ENCODE data around the gene LSAMP. TPM values are rescaled to one million over a fixed set of nuclear protein-coding genes. Genes with fewer than 3 reads are reported as not detected.

LSAMP gene
- total RNA-seq, 4 donors from 2014 or later = 0.30 to 5.5 (median 1.4) TPM

- Histone ChIP-seq H3K36me3 (no peaks in the 10 kb centered on the region), H3K4me3 (no peak overlapping the region), H3K27ac (no peak overlapping the region), H3K4me1 (no peaks in the 10 kb centered on the region), H3K9me3 (no peaks in the 10 kb centered on the region), H3K27me3 (no peaks in the 10 kb centered on the region)
- WGBS, 2 donors = 56% methylated on average over 4 of the region's 4 CpGs
- intact Hi-C loops (cut with DNase I) = no loop called here
- DNase-seq = no peak
- TF ChIP-seq POLR2A (IDR thresholded peaks at IDR 0.05) = no peak
- TF ChIP-seq, protein P1, sequence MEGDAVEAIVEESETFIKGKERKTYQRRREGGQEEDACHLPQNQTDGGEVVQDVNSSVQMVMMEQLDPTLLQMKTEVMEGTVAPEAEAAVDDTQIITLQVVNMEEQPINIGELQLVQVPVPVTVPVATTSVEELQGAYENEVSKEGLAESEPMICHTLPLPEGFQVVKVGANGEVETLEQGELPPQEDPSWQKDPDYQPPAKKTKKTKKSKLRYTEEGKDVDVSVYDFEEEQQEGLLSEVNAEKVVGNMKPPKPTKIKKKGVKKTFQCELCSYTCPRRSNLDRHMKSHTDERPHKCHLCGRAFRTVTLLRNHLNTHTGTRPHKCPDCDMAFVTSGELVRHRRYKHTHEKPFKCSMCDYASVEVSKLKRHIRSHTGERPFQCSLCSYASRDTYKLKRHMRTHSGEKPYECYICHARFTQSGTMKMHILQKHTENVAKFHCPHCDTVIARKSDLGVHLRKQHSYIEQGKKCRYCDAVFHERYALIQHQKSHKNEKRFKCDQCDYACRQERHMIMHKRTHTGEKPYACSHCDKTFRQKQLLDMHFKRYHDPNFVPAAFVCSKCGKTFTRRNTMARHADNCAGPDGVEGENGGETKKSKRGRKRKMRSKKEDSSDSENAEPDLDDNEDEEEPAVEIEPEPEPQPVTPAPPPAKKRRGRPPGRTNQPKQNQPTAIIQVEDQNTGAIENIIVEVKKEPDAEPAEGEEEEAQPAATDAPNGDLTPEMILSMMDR (IDR thresholded peaks at IDR 0.05) = no peak
These were observed 95.1 kb downstream of the LSAMP start for GRCh38 chr3:116350119-116350733.

DNA sequence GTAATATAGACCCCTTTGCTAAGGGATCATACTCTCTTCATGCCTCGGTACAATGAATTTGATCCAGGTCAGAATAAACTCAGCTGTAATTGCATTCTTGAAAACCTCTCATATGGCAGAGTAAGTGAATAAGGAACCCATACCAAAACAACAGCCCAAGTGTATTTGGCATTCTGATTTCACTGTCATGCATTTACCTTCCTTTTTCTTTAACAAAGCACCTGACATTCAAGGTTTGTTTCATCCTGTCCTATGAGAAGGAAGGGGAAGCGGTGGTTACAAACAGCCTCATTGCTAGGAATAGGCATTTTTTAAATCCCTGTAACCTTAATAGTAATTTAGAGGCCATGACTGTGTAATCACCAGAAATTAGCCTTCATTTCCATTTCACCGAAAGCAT is 97.1 kb downstream of the LSAMP start:
- no peaks in the 10 kb centered on the region for H3K36me3 ChIP-seq
- H3K27me3 ChIP-seq = no peaks in the 10 kb centered on the region
- DNase-seq = no peak
- TF ChIP-seq POLR2A (IDR thresholded peaks at IDR 0.05) = no peak
- TF ChIP-seq, protein P1 (IDR thresholded peaks at IDR 0.05) = no peak
- H3K4me1 ChIP-seq = no peaks in the 10 kb centered on the region
- H3K4me3 ChIP-seq = no peak overlapping the region
- H3K27ac ChIP-seq = no peak overlapping the region
- WGBS, 2 donors = 81 to 88% methylated on average over 3 of the region's 3 CpGs
- H3K9me3 ChIP-seq = no peaks in the 10 kb centered on the region
- intact Hi-C loops (cut with DNase I) = no loop called here

GRCh38 chr3:116342499-116342898 is 102.8 kb downstream of the LSAMP start:
- no peak for TF ChIP-seq POLR2A (IDR thresholded peaks at IDR 0.05)
- TF ChIP-seq, protein P1 (IDR thresholded peaks at IDR 0.05) = no peak
- no peak for DNase-seq
- 63 to 70% methylated on average over 2 of the region's 2 CpGs for WGBS, 2 donors
- Histone ChIP-seq H3K9me3 (no peaks in the 10 kb centered on the region), H3K4me1 (no peaks in the 10 kb centered on the region), H3K27ac (no peak overlapping the region), H3K36me3 (no peaks in the 10 kb centered on the region), H3K4me3 (no peak overlapping the region), H3K27me3 (no peaks in the 10 kb centered on the region)
- intact Hi-C loops (cut with DNase I) = no loop called here

- no peaks in the 10 kb centered on the region for H3K9me3 ChIP-seq
- H3K27me3 ChIP-seq = no peaks in the 10 kb centered on the region
- DNase-seq = no peak
- H3K4me3 ChIP-seq = no peak overlapping the region
- intact Hi-C loops (cut with DNase I) = no loop called here
- H3K4me1 ChIP-seq = no peaks in the 10 kb centered on the region
- H3K27ac ChIP-seq = no peak overlapping the region
- TF ChIP-seq, protein P1 (IDR thresholded peaks at IDR 0.05) = no peak
- no peak for TF ChIP-seq POLR2A (IDR thresholded peaks at IDR 0.05)
- H3K36me3 ChIP-seq = no peaks in the 10 kb centered on the region
These were observed 103.4 kb downstream of the LSAMP start for GRCh38 chr3:116341899-116342298.

- no peak for TF ChIP-seq POLR2A (IDR thresholded peaks at IDR 0.05)
- TF ChIP-seq, protein P1 (IDR thresholded peaks at IDR 0.05) = no peak
- Histone ChIP-seq H3K9me3 (no peaks in the 10 kb centered on the region), H3K4me1 (no peaks in the 10 kb centered on the region), H3K4me3 (no peak overlapping the region), H3K27ac (no peak overlapping the region), H3K36me3 (no peaks in the 10 kb centered on the region), H3K27me3 (no peaks in the 10 kb centered on the region)
- DNase-seq = no peak
- intact Hi-C loops (cut with DNase I) = no loop called here
- 66 to 79% methylated on average over 2 of the region's 2 CpGs for WGBS, 2 donors
These were observed 103.9 kb downstream of the LSAMP start for GRCh38 chr3:116341381-116341780.

All from esophagus squamous epithelium (tissue), 5 donors.